ENCODE measurements around the gene ASXL1.

DNA sequence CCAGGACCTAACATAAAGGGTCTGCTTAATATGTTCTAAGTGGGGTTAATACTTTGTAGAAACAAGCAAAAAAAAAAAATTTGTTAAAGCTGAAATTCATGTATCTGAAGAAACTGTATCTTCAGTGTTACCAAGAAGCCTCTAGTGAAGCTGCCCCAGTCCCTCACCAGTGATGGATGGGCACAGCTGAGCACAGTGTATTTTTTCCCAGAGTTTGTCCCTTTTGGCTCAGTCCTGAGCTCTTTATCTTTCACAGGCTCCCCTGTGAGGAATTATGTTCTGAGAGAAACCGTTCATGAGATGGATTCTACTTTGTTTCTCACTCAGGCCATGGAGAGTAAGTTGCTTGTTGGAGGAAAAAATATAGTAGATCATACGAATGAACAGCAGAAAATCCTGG, 42.2 kb upstream of the ASXL1 start:
- TF ChIP-seq POLR2AphosphoS5 (IDR thresholded peaks at IDR 0.05; ENCODE audit: low read depth, low read length) (no peak), TAF1 (IDR thresholded peaks at IDR 0.05; ENCODE audit: borderline replicate concordance, low read depth, low read length) (no peak), POLR2A (IDR thresholded peaks at IDR 0.05; ENCODE audit: low read depth, low read length) (no peak)
